GM12878 (cell line): Measurements from ENCODE around the gene LDLR. TPM values are rescaled to one million over a fixed set of nuclear protein-coding genes. Genes with fewer than 3 reads are reported as not detected.

Experiments used
- ATAC-seq: fragments of 200-7000 bp; cut with Tn5 transposase; 3 replicates; pipeline ENCODE4 v1.9.1; 2020; ENCODE audit warnings: mild to moderate bottlenecking, moderate library complexity
- BruUV-seq: library from RNA; stranded (reverse); fragments of 400-500 nt; replicated peaks from 2 replicates; lab custom pipeline; 2021; lab: Mats Ljungman, UMichigan
- CTCF ChIA-PET: fragments of 300-600 bp; sonication (Branson Sonifier 250); formaldehyde crosslinking; extraction: SDS; loops from one replicate; lab custom pipeline; 2021; ENCODE audit warnings: inconsistent platforms; lab: Yijun Ruan, JAX
- POLR2A ChIA-PET: fragments of 350-600 bp; formaldehyde crosslinking; extraction: SDS; loops from one replicate; lab custom pipeline; 2021; ENCODE audit warnings: inconsistent platforms; lab: Charles Lee
- RAD21 ChIA-PET: fragments of 300-600 bp; sonication (Branson Sonifier 250); formaldehyde crosslinking; loops from one replicate; lab custom pipeline; 2023; ENCODE audit warnings: antibody characterized with exemption; ENCODE audit not compliant: unreplicated experiment; lab: Charles Lee
- SMC1A ChIA-PET: fragments of 300-600 bp; sonication (Branson Sonifier 250); formaldehyde crosslinking; loops from one replicate; lab custom pipeline; 2023; ENCODE audit not compliant: unreplicated experiment, uncharacterized antibody; lab: Charles Lee
- DNase-seq: peaks from one replicate; pipeline ENCODE4 v3.0.0-alpha.2; 2011; ENCODE audit warnings: low read depth, low spot score
- FAIRE-seq: peaks from 3 replicates; lab custom pipeline; 2011; peaks lifted over from hg19 to GRCh38; lab: Jason Lieb, UNC
- H2AFZ ChIP-seq: 2 replicates; pipeline ENCODE4 v1.6.0; 2011; ENCODE audit warnings: low read depth, low read length, control low read depth; ENCODE audit not compliant: control insufficient read depth
- H3K27ac ChIP-seq: 2 replicates; pipeline ENCODE4 v1.5.1; 2011; ENCODE audit warnings: control low read depth; ENCODE audit not compliant: control insufficient read depth, insufficient read depth
- H3K27me3 ChIP-seq, 2 experiments: replicated peaks in 1 of 2; 2 replicates each; pipeline versions ENCODE4 v1.6.0 to v1.6.1; 2011; ENCODE audit warnings: low read length in 1 of 2; ENCODE audit not compliant: control insufficient read depth in 2 of 2, insufficient read depth in 2 of 2
- H3K36me3 ChIP-seq, 2 experiments: 2 replicates each; pipeline ENCODE4 v1.5.1; 2011; ENCODE audit warnings: low read length in 1 of 2; ENCODE audit not compliant: control insufficient read depth in 2 of 2, insufficient read depth in 2 of 2
- H3K4me1 ChIP-seq: 2 replicates; pipeline ENCODE4 v1.6.1; 2011; ENCODE audit warnings: mild to moderate bottlenecking, low read length, moderate library complexity, mixed read lengths; ENCODE audit not compliant: control insufficient read depth, insufficient read depth
- H3K4me2 ChIP-seq: 2 replicates; pipeline ENCODE4 v1.6.0; 2011; ENCODE audit warnings: control low read depth; ENCODE audit not compliant: control insufficient read depth, insufficient read depth
- H3K4me3 ChIP-seq: fragments of 200-600 bp; sonication (generic); 2 replicates; pipeline ENCODE4 v1.5.1; 2016
- H3K79me2 ChIP-seq: 2 replicates; pipeline ENCODE4 v1.6.0; 2011; ENCODE audit warnings: low read length; ENCODE audit not compliant: control insufficient read depth, insufficient read depth
- H3K9ac ChIP-seq: 2 replicates; pipeline ENCODE4 v1.8.0; 2011; ENCODE audit warnings: low read length, control low read depth, mixed read lengths; ENCODE audit not compliant: control insufficient read depth, insufficient read depth
- H3K9me3 ChIP-seq: replicated peaks from 3 replicates; pipeline ENCODE4 v1.5.1; 2011; ENCODE audit warnings: mild to moderate bottlenecking, low read length; ENCODE audit not compliant: control insufficient read depth, insufficient read depth
- H4K20me1 ChIP-seq: 2 replicates; pipeline ENCODE4 v1.6.0; 2011; ENCODE audit not compliant: control insufficient read depth, insufficient read depth
- BACH1 ChIP-seq: fragments of 450-650 bp; IDR thresholded peaks from 2 replicates; pipeline ENCODE4 v1.6.1; 2017; ENCODE audit warnings: mild to moderate bottlenecking, borderline replicate concordance
- CHD4 ChIP-seq: fragments of 200-600 bp; sonication (generic); IDR thresholded peaks from 2 replicates; pipeline ENCODE4 v1.6.1; 2016; ENCODE audit warnings: mild to moderate bottlenecking
- HDGF ChIP-seq: fragments of 450-650 bp; IDR thresholded peaks from 2 replicates; pipeline ENCODE4 v1.6.1; 2016; ENCODE audit warnings: antibody characterized with exemption
- KLF5 ChIP-seq: fragments of 450-650 bp; IDR thresholded peaks from 2 replicates; pipeline ENCODE4 v1.6.1; 2014; ENCODE audit warnings: mild to moderate bottlenecking; ENCODE audit not compliant: partially characterized antibody
- RUNX3 ChIP-seq: IDR thresholded peaks from 2 replicates; pipeline ENCODE4 v1.6.1; 2012; ENCODE audit warnings: low read length, inconsistent platforms
- STAT3 ChIP-seq: IDR thresholded peaks from 2 replicates; pipeline ENCODE4 v1.6.1; 2011; ENCODE audit warnings: low read depth, low read length, improper control_type of control experiment
- ZNF24 ChIP-seq: fragments of 450-650 bp; IDR thresholded peaks from 2 replicates; pipeline ENCODE4 v1.6.1; 2017; ENCODE audit warnings: antibody characterized with exemption, mild to moderate bottlenecking
- WGBS: methylation state at CpG from one replicate; pipeline ENCODE4 v1.1.6; 2016; ENCODE audit warnings: low lambda C conversion rate; ENCODE audit not compliant: insufficient replicate concordance, insufficient coverage; ENCODE audit errors: missing lambda C conversion rate; 5-methylcytosine and 5-hydroxymethylcytosine counted together
- in situ Hi-C: fragments of 300-500 bp; cut with MboI; formaldehyde crosslinking; loops from 9 replicates; pipeline ENCODE4 v1.14.3; 2018; ENCODE audit warnings: mixed read lengths
- intact Hi-C: fragments of 100-400 bp; cut with micrococcal nuclease; formaldehyde crosslinking; loops from one replicate; pipeline ENCODE4 v1.14.2; 2022; ENCODE audit not compliant: unreplicated experiment
- polyA plus RNA-seq, 11 experiments: library from polyadenylated mRNA; depleted of rRNA in 4 of 11; unstranded in 6 of 11; stranded (reverse) in 5 of 11; fragments of >200 nt; fragmentation: Nextera tagmentation in 4 of 11; fragmentation: Illumina TruSeq in 1 of 11; extraction: Ambion mirVana in 4 of 11; extraction: Trizol in 1 of 11; gene quantifications; 1 replicate in 1 of 11; 2 replicates in 10 of 11; pipeline versions ENCODE4 v1.2.1 to v1.2.3, GENCODE V29; 2011 to 2016; ENCODE audit warnings: inconsistent platforms in 2 of 11, missing spikeins in 2 of 11, low read depth in 1 of 11
- total RNA-seq, 4 experiments: library from RNA; depleted of rRNA in 3 of 4; stranded (reverse); fragments of >200 nt in 3 of 4; fragmentation: Illumina TruSeq in 1 of 4; extraction: Trizol in 1 of 4; gene quantifications; 2 replicates each; pipeline versions ENCODE4 v1.2.1 to v1.2.3, GENCODE V29; 2013 to 2021

Gene LDLR
- total and polyA plus RNA-seq, 10 of the 15 experiments (the other 5 are each of a cell fraction or from before 2014, with no cell fraction given): 11.3 to 59.2 (median 27.3) TPM

DNA sequence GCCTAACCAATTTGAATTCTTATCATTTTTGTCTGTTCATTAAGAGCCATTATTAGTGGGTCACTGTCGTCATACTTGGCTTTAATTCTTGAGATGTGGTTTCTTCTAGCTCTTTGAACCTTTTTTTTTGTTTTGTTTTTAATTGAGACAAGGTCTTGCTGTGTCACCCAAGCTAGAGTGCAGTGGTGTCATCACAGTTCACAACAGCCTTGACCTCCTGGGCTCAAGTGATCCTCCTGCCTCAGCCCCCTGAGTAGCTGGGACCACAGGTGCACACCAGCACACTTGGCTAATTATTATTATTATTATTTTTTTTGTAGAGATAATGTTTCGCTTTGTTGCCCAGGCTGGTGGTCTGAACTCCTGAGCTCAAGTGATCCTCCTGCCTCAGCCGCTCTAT, 25.8 kb upstream of the LDLR start:
- Histone ChIP-seq H3K36me3 (peaks cover 7 to 15% of the 10 kb centered on the region in 2 experiments; a peak in 3 of 4 replicates), H3K27ac (no peak overlapping the region), H3K4me3 (no peak overlapping the region), H3K4me2 (no peak overlapping the region), H3K4me1 (no peaks in the 10 kb centered on the region), H3K9me3 (no peaks in the 10 kb centered on the region), H3K9ac (no peak overlapping the region), H3K27me3 (no peaks in the 10 kb centered on the region), H2AFZ (no peak overlapping the region), H3K79me2 (no peaks in the 10 kb centered on the region), H4K20me1 (no peaks in the 10 kb centered on the region)
- in situ Hi-C loops (no loop called here), intact Hi-C loops (no loop called here)
- WGBS: 95% methylated on average over 3 of the region's 3 CpGs
- FAIRE-seq (no peak), ATAC-seq (no peak), DNase-seq (no peak)
- SMC1A ChIA-PET: interaction anchor here (1.2 kb wide), 1 partner anchor 121 kb away, joined by 3 read pairs; no protein-coding TSS in a partner anchor
- RAD21 ChIA-PET: interaction anchor here (1.2 kb wide), 1 partner anchor 28 kb away, joined by 4 read pairs; no protein-coding TSS in a partner anchor
- BruUV-seq: no TSS peak
- TF ChIP-seq ZNF24 (no peak), RUNX3 (no peak), STAT3 (no peak), CHD4 (no peak)
- CTCF ChIA-PET: interaction anchor here (0.6 to 1.2 kb wide), 2 partner anchors 127 to 1659 kb away, joined by 4 read pairs; no protein-coding TSS in a partner anchor
- POLR2A ChIA-PET: interaction anchor here (0.6 kb wide), 1 partner anchor 45 kb away, joined by 6 read pairs; no protein-coding TSS in a partner anchor

DNA sequence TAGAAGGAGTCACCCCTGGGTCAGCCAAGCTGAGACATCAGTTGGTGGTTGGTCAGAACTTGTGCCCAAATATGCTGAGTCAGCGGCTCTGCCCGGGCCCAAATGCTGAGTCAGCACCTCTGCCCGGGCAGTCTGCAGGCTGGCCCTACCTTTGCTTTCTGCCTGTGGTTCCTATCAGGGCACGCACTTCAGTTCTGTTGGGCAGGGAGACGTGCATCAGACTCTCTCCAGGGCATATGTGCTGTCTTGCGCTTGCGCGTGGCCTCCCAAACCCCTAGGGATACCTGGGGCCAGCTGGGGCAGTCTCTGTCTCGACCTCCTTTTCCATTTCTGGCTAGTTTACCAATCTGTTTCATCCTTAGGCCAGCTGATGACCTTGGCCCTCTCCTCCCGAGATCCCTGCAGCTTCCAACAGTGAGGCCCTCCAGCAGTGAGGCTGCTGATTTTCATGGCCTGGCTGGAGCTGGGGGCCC, 24.4 kb upstream of the LDLR start:
- TF ChIP-seq BACH1 (peak; percentile 46; the same call in 1 of the 2 replicates), HDGF (no peak), KLF5 (no peak)
- FAIRE-seq (no peak), ATAC-seq (no peak), DNase-seq (no peak)
- intact Hi-C loops: no loop called here
- ChIA-PET POLR2A (no interaction called here), RAD21 (no interaction called here), CTCF (interaction anchor here (1.6 kb wide), 1 partner anchor 29 kb away, joined by 7 read pairs; no protein-coding TSS in a partner anchor), SMC1A (interaction anchor here (1.2 to 1.5 kb wide), 2 partner anchors 15 to 123 kb away, joined by 3 read pairs; no protein-coding TSS in a partner anchor)
- WGBS: 98% methylated on average over 10 of the region's 10 CpGs
- no TSS peak for BruUV-seq
- no peaks in the 10 kb centered on the region for H3K27me3 ChIP-seq
- H2AFZ ChIP-seq: no peak overlapping the region
- no peak overlapping the region for H3K4me2 ChIP-seq
- no peak overlapping the region for H3K27ac ChIP-seq
- no peak overlapping the region for H3K9ac ChIP-seq
- H4K20me1 ChIP-seq: no peaks in the 10 kb centered on the region
- H3K4me1 ChIP-seq: no peaks in the 10 kb centered on the region
- no peaks in the 10 kb centered on the region for H3K79me2 ChIP-seq
- no peak overlapping the region for H3K4me3 ChIP-seq
- in situ Hi-C loops: no loop called here
- no peaks in the 10 kb centered on the region for H3K9me3 ChIP-seq
- peaks cover 5 to 11% of the 10 kb centered on the region in 2 experiments; a peak in 3 of 4 replicates for H3K36me3 ChIP-seq
